Tibial artery (tissue), 4 donors: Measurements from ENCODE around the gene PLA2G2F.

ENCODE experiments used
- DNase-seq, 2 donors: peaks; one replicate each; pipeline ENCODE4 v3.0.0-alpha.2; 2019
- H3K27ac ChIP-seq, 2 donors: fragments of 200-600 bp; sonication (generic) in 1 of 2; 1 replicate in 1 of 2; 2 replicates in 1 of 2; pipeline ENCODE4 v1.5.1; 2018 to 2019; ENCODE audit warnings: mild to moderate bottlenecking in 1 of 2
- H3K27me3 ChIP-seq, 2 donors: fragments of 200-600 bp; sonication (generic) in 1 of 2; one replicate each; pipeline versions ENCODE4 v1.5.1 to v1.6.0; 2016 to 2019
- H3K36me3 ChIP-seq, 3 donors: fragments of 200-600 bp; sonication (generic) in 2 of 3; one replicate each; pipeline ENCODE4 v1.5.1; 2016 to 2019; ENCODE audit warnings: mild to moderate bottlenecking in 2 of 3
- H3K4me1 ChIP-seq, 4 donors: fragments of 200-600 bp; sonication (generic) in 2 of 4; 1 replicate in 3 of 4; 2 replicates in 1 of 4; pipeline ENCODE4 v1.5.1; 2016 to 2019
- H3K4me3 ChIP-seq, 2 donors: fragments of 200-600 bp; sonication (generic) in 1 of 2; 1 replicate in 1 of 2; 2 replicates in 1 of 2; pipeline ENCODE4 v1.5.1; 2018 to 2019; ENCODE audit warnings: mild to moderate bottlenecking in 2 of 2
- H3K9me3 ChIP-seq, 3 donors: fragments of 200-600 bp; sonication (generic) in 1 of 3; one replicate each; pipeline ENCODE4 v1.5.1; 2016 to 2019
- intact Hi-C: fragments of 100-400 bp; cut with DNase I; formaldehyde crosslinking; loops from one replicate; pipeline ENCODE4 v1.15.0; 2023; ENCODE audit warnings: low total_unique reads
- TF ChIP-seq, protein P1 (sequence below), 2 experiments: fragments of 200-600 bp in 1 of 2; fragments of 450-650 bp in 1 of 2; IDR thresholded peaks; one replicate each; pipeline ENCODE4 v1.5.1; 2017 to 2019; ENCODE audit warnings: antibody characterized with exemption in 2 of 2, mild to moderate bottlenecking in 1 of 2, moderate library complexity in 1 of 2

PLA2G2F gene

GRCh38 chr1:20192871-20193411 is 53.8 kb downstream of the PLA2G2F start:
- no peak for DNase-seq
- H3K9me3 ChIP-seq: no peaks in the 10 kb centered on the region

DNA sequence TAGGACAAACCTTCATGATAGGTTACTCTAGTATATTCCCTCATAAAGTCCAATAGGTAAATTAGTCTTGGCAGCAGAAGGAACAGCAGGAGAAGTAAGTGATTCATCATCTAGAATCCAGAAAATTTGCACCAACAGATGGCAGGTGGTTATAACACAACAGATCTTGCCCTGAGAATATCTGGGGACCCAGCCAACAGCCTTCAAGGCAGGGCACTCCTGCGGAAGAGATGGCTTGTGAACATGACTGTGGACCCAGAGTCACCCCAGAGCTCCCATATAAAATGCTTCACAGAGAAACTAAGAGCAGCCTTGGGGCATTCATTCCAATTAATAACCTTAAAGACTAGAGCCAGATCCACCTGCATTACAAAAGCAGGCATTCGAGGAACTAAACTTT is 55.1 kb downstream of the PLA2G2F start:
- TF ChIP-seq, protein P1, sequence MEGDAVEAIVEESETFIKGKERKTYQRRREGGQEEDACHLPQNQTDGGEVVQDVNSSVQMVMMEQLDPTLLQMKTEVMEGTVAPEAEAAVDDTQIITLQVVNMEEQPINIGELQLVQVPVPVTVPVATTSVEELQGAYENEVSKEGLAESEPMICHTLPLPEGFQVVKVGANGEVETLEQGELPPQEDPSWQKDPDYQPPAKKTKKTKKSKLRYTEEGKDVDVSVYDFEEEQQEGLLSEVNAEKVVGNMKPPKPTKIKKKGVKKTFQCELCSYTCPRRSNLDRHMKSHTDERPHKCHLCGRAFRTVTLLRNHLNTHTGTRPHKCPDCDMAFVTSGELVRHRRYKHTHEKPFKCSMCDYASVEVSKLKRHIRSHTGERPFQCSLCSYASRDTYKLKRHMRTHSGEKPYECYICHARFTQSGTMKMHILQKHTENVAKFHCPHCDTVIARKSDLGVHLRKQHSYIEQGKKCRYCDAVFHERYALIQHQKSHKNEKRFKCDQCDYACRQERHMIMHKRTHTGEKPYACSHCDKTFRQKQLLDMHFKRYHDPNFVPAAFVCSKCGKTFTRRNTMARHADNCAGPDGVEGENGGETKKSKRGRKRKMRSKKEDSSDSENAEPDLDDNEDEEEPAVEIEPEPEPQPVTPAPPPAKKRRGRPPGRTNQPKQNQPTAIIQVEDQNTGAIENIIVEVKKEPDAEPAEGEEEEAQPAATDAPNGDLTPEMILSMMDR (IDR thresholded peaks at IDR 0.05): no peak

More at GRCh38 chr1:20192871-20193411, 53.8 kb downstream of the PLA2G2F start:
- no peak overlapping the region for H3K27ac ChIP-seq
- peaks cover 0 to 72% of the 10 kb centered on the region in 2 donors for H3K27me3 ChIP-seq
- TF ChIP-seq, protein P1 (IDR thresholded peaks at IDR 0.05): no peak
- no peak overlapping the region for H3K4me3 ChIP-seq
- no peaks in the 10 kb centered on the region for H3K4me1 ChIP-seq
- no peaks in the 10 kb centered on the region for H3K36me3 ChIP-seq
- intact Hi-C loops: no loop called here

GRCh38 chr1:20194757-20195461 is 55.8 kb downstream of the PLA2G2F start:
- peak in 1 of 2 donors; percentile 65 for DNase-seq
- no peak overlapping the region for H3K27ac ChIP-seq
- no peaks in the 10 kb centered on the region for H3K36me3 ChIP-seq
- TF ChIP-seq, protein P1 (IDR thresholded peaks at IDR 0.05): peak; percentile 50 to 57
- H3K9me3 ChIP-seq: no peaks in the 10 kb centered on the region
- no peak overlapping the region for H3K4me3 ChIP-seq
- H3K27me3 ChIP-seq: peaks cover 0 to 60% of the 10 kb centered on the region in 2 donors
- intact Hi-C loops: no loop called here
- H3K4me1 ChIP-seq: no peaks in the 10 kb centered on the region

More for the DNA sequence above, 55.1 kb downstream of the PLA2G2F start:
- H3K4me1 ChIP-seq: no peaks in the 10 kb centered on the region
- H3K9me3 ChIP-seq: no peaks in the 10 kb centered on the region
- H3K36me3 ChIP-seq: no peaks in the 10 kb centered on the region
- no peak overlapping the region for H3K27ac ChIP-seq
- no peak overlapping the region for H3K4me3 ChIP-seq
- intact Hi-C loops: no loop called here
- peaks cover 0 to 65% of the 10 kb centered on the region in 2 donors for H3K27me3 ChIP-seq
- DNase-seq: no peak

DNA sequence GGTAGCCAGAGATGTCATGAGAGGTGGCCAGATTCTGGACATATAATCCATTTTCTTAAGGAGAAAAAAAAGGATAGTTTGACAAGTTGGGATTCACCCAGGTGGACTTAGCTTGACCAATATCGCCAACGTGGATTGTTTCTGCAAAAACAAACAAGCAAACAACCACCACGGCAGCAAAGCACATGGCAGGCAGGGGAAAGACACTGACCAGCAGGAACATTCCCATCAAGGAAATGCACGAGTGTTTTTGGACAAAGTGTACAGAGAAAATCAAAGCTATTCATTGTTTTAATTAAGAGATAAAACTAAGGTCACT is 56.3 kb downstream of the PLA2G2F start:
- DNase-seq: no peak
- no peaks in the 10 kb centered on the region for H3K36me3 ChIP-seq
- H3K4me3 ChIP-seq: no peak overlapping the region
- no peaks in the 10 kb centered on the region for H3K9me3 ChIP-seq
- no peaks in the 10 kb centered on the region for H3K4me1 ChIP-seq
- peaks cover 0 to 55% of the 10 kb centered on the region in 2 donors for H3K27me3 ChIP-seq
- TF ChIP-seq, protein P1 (IDR thresholded peaks at IDR 0.05): no peak
- H3K27ac ChIP-seq: no peak overlapping the region
- intact Hi-C loops: no loop called here

- Histone ChIP-seq H3K27ac (no peak overlapping the region), H3K4me1 (no peaks in the 10 kb centered on the region), H3K9me3 (no peaks in the 10 kb centered on the region), H3K27me3 (peaks cover 0 to 50% of the 10 kb centered on the region in 2 donors), H3K4me3 (no peak overlapping the region), H3K36me3 (no peaks in the 10 kb centered on the region)
- TF ChIP-seq, protein P1 (IDR thresholded peaks at IDR 0.05): no peak
- DNase-seq: no peak
- intact Hi-C loops: no loop called here
Measured at GRCh38 chr1:20197329-20197791, 58.2 kb downstream of the PLA2G2F start.
